ENCODE data around the gene JMJD1C.

JMJD1C gene

DNA sequence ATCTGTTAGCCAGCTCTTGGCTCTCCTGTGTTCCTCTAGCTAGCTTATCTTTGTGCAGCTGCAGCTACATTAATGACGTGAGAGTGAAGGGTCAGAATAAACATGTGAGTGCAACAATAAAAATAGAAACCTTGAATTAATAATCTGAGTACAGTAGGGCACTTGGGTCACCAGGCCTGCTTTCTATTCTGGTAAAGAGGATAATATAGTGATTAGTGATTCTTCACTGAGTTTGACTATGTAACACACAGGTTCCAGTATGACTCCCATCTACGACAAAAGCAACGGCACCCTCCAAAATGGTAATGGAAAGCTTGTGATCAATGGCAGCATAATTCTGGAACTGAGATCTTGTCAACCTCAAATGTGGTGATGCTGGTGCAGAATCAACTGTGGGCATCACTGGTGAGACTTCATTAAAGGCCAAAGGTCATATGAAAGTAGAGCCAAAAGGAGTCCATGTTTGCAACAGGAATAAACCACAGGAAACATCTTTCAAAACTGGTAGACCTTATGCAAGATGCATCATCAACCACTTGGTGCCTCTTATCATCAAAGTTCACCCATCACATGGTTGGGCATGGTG lies 255.1 kb downstream of the JMJD1C start:
- DNase-seq (ENCODE audit: insufficient read length, low spot score) (no peak), FAIRE-seq (peak; percentile 72)
- TF ChIP-seq POLR2A (IDR thresholded peaks at IDR 0.05; ENCODE audit: low read depth, low read length), result no peak

GRCh38 chr10:63209705-63210104 lies 256.1 kb downstream of the JMJD1C start:
- no peak for DNase-seq (ENCODE audit: insufficient read length, low spot score)
- no peak for TF ChIP-seq POLR2A (IDR thresholded peaks at IDR 0.05; ENCODE audit: low read depth, low read length)

DNA sequence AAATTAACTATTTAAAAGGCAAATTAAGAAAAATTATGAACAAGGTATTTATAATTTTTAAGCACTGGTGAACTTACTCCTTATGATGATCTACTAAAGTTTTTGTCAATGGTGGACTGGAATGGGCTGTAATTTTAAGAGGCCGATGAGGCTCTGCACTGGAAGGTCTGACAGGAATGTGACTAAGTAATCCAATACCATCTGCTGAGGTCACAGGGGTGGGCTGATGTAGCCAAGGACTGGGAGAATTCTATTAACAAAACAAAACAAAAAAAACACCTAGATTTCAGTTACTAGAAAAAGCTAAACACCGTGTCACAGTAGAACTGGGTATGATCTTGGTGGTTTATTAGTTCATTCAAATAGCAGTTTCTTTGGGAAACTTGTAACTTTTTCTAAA lies 256.8 kb downstream of the JMJD1C start:
- peak; percentile 15 for FAIRE-seq
- no peak for TF ChIP-seq POLR2A (IDR thresholded peaks at IDR 0.05; ENCODE audit: low read depth, low read length)
- DNase-seq (ENCODE audit: insufficient read length, low spot score), result no peak

More at GRCh38 chr10:63209705-63210104, 256.1 kb downstream of the JMJD1C start:
- FAIRE-seq, result peak; percentile 6

DNA sequence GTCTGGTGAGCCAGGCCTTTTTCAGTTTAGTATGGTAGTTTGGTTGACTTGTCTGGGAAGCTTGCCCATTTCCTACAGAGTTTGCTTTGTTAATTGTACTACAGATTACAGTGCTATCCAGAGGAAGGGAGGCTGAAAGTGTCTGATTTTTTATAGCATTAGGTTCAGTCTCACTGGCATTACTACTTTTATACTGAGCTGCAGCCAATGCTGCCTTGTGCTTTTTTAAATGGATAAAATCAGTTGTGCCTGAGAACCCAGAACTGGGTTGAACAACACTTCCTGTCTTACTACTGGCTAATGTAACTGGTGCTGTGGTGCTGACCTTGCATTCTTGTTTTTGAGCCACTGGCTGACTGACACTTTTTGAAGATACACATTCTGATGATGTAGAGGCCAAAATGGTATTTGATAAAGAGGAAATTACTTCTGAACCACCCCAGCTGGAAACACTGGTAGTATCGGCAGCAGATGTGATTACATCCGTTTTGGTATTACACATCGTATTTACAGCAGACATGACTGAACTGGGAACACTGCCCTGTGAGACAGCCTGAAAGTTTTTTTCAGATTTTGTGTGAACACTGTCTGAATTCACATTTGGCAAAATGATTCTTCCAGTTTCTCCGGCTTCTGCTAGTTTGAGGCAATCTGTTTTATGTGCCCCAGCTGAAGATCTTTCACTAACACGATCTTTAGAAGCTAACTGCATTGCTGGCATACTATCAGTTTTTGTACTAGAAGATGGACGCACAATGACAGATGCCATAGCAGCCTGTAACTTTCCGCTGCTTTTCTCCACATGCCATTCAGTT lies 258.6 kb downstream of the JMJD1C start:
- TF ChIP-seq POLR2A (IDR thresholded peaks at IDR 0.05; ENCODE audit: low read depth, low read length), result no peak
- peak; percentile 82 for FAIRE-seq

DNA sequence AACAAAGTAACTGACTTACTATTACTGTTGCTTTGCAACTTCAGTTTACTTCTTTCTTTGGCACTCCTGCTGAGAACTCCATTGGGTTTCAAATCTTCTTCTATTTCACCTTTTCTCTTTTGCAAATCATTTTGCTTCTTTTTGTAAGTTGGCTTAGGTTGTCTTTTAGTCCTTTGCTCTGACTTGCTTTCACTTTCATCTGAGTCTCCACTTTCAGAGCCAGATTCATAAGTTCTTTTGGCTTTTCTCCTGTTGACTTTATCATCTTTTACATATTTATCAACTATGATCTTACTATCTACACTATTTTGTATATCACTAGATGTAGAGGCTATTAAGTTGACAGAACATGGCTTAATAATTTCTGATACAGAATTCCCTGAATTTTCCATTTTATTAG lies 259.2 kb downstream of the JMJD1C start:
- TF ChIP-seq POLR2A (IDR thresholded peaks at IDR 0.05; ENCODE audit: low read depth, low read length), result no peak
- no peak for DNase-seq (ENCODE audit: insufficient read length, low spot score)
- peak; percentile 52 for FAIRE-seq

More for the DNA sequence above, 258.6 kb downstream of the JMJD1C start:
- no peak for DNase-seq (ENCODE audit: insufficient read length, low spot score)

DNA sequence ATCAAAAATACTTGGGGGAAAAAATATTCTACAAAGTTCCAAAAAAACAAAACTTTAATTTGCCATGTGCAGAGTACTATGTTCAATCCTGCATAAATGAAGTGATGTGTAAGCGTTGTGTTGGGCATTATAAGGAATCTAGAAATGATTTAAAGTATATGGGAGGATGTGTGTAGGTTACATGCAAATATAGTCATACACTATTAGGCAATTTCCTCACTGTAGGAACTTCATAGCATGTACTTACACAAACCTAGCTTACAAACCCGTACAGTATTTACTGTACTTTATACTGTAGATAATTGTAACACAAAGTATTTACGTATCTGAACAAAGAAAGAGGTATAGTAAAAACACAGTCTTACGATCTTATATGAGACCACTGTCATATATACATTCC lies 260.4 kb downstream of the JMJD1C start:
- FAIRE-seq (peak; percentile 61), DNase-seq (ENCODE audit: insufficient read length, low spot score) (no peak)
- no peak for TF ChIP-seq POLR2A (IDR thresholded peaks at IDR 0.05; ENCODE audit: low read depth, low read length)

- peak; percentile 75 for FAIRE-seq
- TF ChIP-seq POLR2A (IDR thresholded peaks at IDR 0.05; ENCODE audit: low read depth, low read length), result no peak
- no peak for DNase-seq (ENCODE audit: insufficient read length, low spot score)
Measured at GRCh38 chr10:63204667-63205391, 260.9 kb downstream of the JMJD1C start.

DNA sequence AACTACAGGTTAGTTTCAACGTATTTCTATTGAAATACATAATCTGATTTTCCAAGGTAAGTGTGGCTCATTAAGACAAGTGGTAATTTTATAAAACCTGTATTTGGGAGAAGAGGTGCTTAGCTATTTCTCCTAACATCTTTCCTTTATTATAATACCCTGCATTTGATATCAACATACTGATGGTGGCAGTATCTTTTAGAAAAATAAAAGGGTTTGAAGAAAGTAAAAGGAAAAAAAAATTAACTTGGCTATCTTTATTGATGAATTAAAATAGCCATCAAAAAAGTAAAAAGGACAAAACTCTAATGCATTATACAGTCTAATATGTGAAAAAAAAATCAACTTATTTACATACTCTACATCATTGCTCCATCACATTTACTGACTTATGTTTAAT lies 264.7 kb downstream of the JMJD1C start:
- DNase-seq (ENCODE audit: insufficient read length, low spot score), result no peak
- no peak for TF ChIP-seq POLR2A (IDR thresholded peaks at IDR 0.05; ENCODE audit: low read depth, low read length)
- FAIRE-seq, result no peak

DNA sequence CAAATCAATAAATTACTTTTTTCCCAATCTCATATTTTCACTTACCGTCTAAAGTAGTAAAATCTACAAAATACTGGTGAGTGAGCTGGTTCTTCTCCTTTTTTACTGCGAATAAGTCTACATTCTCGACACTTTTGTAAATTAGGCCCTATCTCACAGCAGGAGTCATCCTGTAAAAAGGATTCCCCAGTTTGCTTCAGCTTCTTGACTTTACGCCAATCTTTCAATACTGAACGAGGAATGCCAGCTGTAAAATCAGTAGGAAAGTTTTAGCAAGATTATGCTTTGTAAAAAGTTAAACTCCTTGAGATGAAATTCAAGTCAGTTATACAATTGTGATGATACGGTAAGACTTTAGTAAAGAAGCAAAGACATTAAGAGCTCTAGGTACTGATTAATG lies 265.3 kb downstream of the JMJD1C start:
- no peak for TF ChIP-seq POLR2A (IDR thresholded peaks at IDR 0.05; ENCODE audit: low read depth, low read length)
- DNase-seq (ENCODE audit: insufficient read length, low spot score) (no peak), FAIRE-seq (peak; percentile 87)

DNA sequence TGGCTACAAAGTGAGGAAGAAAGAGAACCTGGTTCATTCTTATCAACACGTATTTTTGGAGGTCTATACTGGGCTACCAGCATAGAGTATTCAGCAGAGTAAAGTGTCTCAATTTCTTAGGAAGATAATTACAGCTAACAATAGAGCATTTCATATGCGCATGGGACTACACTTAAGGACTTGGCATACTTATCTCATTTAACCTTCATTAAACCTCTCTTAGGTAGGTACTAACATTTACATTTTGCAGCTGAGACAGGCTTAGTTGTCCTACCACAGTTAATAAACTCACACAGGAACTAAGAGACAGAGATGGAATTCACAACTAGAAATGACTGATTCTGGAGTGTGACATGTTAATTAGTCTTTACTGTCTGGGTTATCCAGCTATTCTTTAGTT lies 266.1 kb downstream of the JMJD1C start:
- FAIRE-seq (peak; percentile 80), DNase-seq (ENCODE audit: insufficient read length, low spot score) (no peak)
- no peak for TF ChIP-seq POLR2A (IDR thresholded peaks at IDR 0.05; ENCODE audit: low read depth, low read length)

GRCh38 chr10:63197344-63198092 lies 268.3 kb downstream of the JMJD1C start:
- FAIRE-seq, result peak; percentile 58
- no peak for TF ChIP-seq POLR2A (IDR thresholded peaks at IDR 0.05; ENCODE audit: low read depth, low read length)
- no peak for DNase-seq (ENCODE audit: insufficient read length, low spot score)

DNA sequence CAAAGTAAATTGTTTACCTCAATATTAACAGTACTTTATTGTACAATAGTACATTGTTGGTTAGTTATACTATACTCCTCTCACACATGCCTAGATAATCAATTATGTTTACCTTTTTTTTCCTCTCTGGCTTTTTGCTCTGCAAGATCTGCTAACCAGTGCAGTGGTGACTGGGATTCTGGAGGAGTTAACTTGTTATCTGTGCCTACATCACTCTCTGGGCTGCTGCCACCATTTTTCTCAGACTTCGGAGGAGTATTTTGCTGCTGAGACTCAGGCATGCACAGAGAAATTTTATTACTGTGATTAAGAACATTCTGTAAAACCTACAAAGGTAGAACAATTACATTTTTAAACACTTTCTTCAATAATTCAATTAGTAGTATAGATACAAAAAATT lies 273.0 kb downstream of the JMJD1C start:
- no peak for TF ChIP-seq POLR2A (IDR thresholded peaks at IDR 0.05; ENCODE audit: low read depth, low read length)
- peak; percentile 61 for FAIRE-seq
- DNase-seq (ENCODE audit: insufficient read length, low spot score), result no peak

GRCh38 chr10:63175534-63175933 lies 290.2 kb downstream of the JMJD1C start:
- DNase-seq (ENCODE audit: insufficient read length, low spot score) (no peak), FAIRE-seq (no peak)
- no peak for TF ChIP-seq POLR2A (IDR thresholded peaks at IDR 0.05; ENCODE audit: low read depth, low read length)
